Transverse colon (tissue), 4 donors: ENCODE results near the gene PARP12. TPM values are rescaled to one million over a fixed set of nuclear protein-coding genes. Genes with fewer than 3 reads are reported as not detected.
"Not testable (repeated sequence)": the region's sequence is repeated elsewhere in the genome, so short reads cannot be mapped to it uniquely, and the experiment has no call there.

Source experiments
- DNase-seq: peaks from one replicate; pipeline ENCODE4 v3.0.0-alpha.2; 2019
- H3K27ac ChIP-seq, 4 donors: fragments of 200-600 bp; sonication (generic); 2 replicates each; pipeline ENCODE4 v1.5.1; 2016 to 2018; ENCODE audit warnings: inconsistent platforms in 4 of 4
- H3K27me3 ChIP-seq: fragments of 200-600 bp; sonication (generic); 2 replicates; pipeline ENCODE4 v1.5.1; 2017; ENCODE audit warnings: inconsistent platforms
- H3K36me3 ChIP-seq, 4 donors: fragments of 200-600 bp; sonication (generic); 2 replicates each; pipeline ENCODE4 v1.5.1; 2017 to 2019; ENCODE audit warnings: inconsistent platforms in 4 of 4
- H3K4me1 ChIP-seq, 4 donors: fragments of 200-600 bp; sonication (generic); 2 replicates each; pipeline ENCODE4 v1.5.1; 2017 to 2020; ENCODE audit warnings: inconsistent platforms in 4 of 4
- H3K4me3 ChIP-seq, 4 donors: fragments of 200-600 bp; sonication (generic); 1 replicate in 1 of 4; 2 replicates in 3 of 4; pipeline versions ENCODE4 v1.5.1 to v1.6.1; 2017 to 2019; ENCODE audit warnings: inconsistent platforms in 4 of 4
- H3K9me3 ChIP-seq, 2 donors: fragments of 200-600 bp; sonication (generic); 2 replicates each; pipeline ENCODE4 v1.5.1; 2017 to 2019; ENCODE audit warnings: inconsistent platforms in 2 of 2
- EP300 ChIP-seq: sonication (generic); formaldehyde crosslinking; IDR thresholded peaks from one replicate; pipeline ENCODE4 v1.6.1; 2017; ENCODE audit warnings: antibody characterized with exemption, low read depth
- POLR2A ChIP-seq: fragments of 450-650 bp; IDR thresholded peaks from one replicate; pipeline ENCODE4 v1.6.1; 2016; ENCODE audit warnings: antibody characterized with exemption, mild to moderate bottlenecking, moderate library complexity
- POLR2AphosphoS5 ChIP-seq, 3 donors: sonication (generic); formaldehyde crosslinking; IDR thresholded peaks; one replicate each; pipeline ENCODE4 v1.6.1; 2016; ENCODE audit warnings: antibody characterized with exemption in 3 of 3
- WGBS, 2 donors: methylation state at CpG; one replicate each; pipeline ENCODE4 v1.1.5; 2018; ENCODE audit warnings: low coverage in 1 of 2; 5-methylcytosine and 5-hydroxymethylcytosine counted together
- in situ Hi-C, 4 donors: fragments of 200-750 bp; cut with MboI; loops; one replicate each; pipeline versions ENCODE4 v1.15.0 to v1.15.1; 2017; ENCODE audit warnings: low sequenced_read_pairs in 3 of 4, low pct_ligation_motif_present in 1 of 4, low pct_unique_long_range_greater_than_20kb in 1 of 4
- intact Hi-C: fragments of 100-400 bp; cut with DNase I; formaldehyde crosslinking; loops from one replicate; pipeline ENCODE4 v1.15.1; 2023; ENCODE audit warnings: low total_unique reads
- total RNA-seq, 4 donors: library from RNA; depleted of rRNA; stranded (reverse); fragments of >200 nt; gene quantifications; one replicate each; pipeline ENCODE4 v1.1.0, GENCODE V29; 2016
- TF ChIP-seq, protein P1 (sequence below), 5 experiments: fragments of 200-600 bp in 3 of 5; fragments of 450-650 bp in 2 of 5; sonication (generic) in 3 of 5; IDR thresholded peaks; 1 replicate in 2 of 5; 2 replicates in 3 of 5; pipeline ENCODE4 v1.5.1; 2016 to 2017; ENCODE audit warnings: antibody characterized with exemption in 5 of 5, inconsistent platforms in 3 of 5, mild to moderate bottlenecking in 2 of 5, moderate library complexity in 1 of 5

Gene PARP12, protein sequence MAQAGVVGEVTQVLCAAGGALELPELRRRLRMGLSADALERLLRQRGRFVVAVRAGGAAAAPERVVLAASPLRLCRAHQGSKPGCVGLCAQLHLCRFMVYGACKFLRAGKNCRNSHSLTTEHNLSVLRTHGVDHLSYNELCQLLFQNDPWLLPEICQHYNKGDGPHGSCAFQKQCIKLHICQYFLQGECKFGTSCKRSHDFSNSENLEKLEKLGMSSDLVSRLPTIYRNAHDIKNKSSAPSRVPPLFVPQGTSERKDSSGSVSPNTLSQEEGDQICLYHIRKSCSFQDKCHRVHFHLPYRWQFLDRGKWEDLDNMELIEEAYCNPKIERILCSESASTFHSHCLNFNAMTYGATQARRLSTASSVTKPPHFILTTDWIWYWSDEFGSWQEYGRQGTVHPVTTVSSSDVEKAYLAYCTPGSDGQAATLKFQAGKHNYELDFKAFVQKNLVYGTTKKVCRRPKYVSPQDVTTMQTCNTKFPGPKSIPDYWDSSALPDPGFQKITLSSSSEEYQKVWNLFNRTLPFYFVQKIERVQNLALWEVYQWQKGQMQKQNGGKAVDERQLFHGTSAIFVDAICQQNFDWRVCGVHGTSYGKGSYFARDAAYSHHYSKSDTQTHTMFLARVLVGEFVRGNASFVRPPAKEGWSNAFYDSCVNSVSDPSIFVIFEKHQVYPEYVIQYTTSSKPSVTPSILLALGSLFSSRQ
- 100 to 1,000 TPM in 1 of 4 donors, 10 to 100 TPM in 3; 20.9 to 105 (median 83.9) TPM for total RNA-seq

GRCh38 chr7:140062528-140063299 is at the start of gene PARP12:
Gene PARP12, minus strand, starts transcription at chr7:140062951. Its CDS starts 104 bp downstream, at chr7:140062847.
- peak; percentile 82 for TF ChIP-seq POLR2A
- TF ChIP-seq, protein P1, sequence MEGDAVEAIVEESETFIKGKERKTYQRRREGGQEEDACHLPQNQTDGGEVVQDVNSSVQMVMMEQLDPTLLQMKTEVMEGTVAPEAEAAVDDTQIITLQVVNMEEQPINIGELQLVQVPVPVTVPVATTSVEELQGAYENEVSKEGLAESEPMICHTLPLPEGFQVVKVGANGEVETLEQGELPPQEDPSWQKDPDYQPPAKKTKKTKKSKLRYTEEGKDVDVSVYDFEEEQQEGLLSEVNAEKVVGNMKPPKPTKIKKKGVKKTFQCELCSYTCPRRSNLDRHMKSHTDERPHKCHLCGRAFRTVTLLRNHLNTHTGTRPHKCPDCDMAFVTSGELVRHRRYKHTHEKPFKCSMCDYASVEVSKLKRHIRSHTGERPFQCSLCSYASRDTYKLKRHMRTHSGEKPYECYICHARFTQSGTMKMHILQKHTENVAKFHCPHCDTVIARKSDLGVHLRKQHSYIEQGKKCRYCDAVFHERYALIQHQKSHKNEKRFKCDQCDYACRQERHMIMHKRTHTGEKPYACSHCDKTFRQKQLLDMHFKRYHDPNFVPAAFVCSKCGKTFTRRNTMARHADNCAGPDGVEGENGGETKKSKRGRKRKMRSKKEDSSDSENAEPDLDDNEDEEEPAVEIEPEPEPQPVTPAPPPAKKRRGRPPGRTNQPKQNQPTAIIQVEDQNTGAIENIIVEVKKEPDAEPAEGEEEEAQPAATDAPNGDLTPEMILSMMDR (IDR thresholded peaks at IDR 0.05): no peak
- TF ChIP-seq POLR2AphosphoS5 (IDR thresholded peaks at IDR 0.05): peak; percentile 42 to 86 (median 79)
- Histone ChIP-seq H3K4me1 (peaks cover 26 to 45% (median 38%) of the 10 kb centered on the region in 4 donors), H3K9me3 (peaks cover 9 to 19% of the 10 kb centered on the region in 2 donors), H3K27ac (peak within 1 kb of the TSS; percentile 90 to 94 (median 90)), H3K36me3 (no peaks in the 10 kb centered on the region), H3K4me3 (peak within 1 kb of the TSS; percentile 61 to 86 (median 64)), H3K27me3 (no peaks in the 10 kb centered on the region)
- intact Hi-C loops: loop anchor here (5.0 kb wide), 1 partner anchor 265 kb away; no protein-coding TSS in a partner anchor
- in situ Hi-C loops: loop anchor here in 1 of 4 donors (25.0 kb wide), 1 partner anchor 275 kb away; no protein-coding TSS in a partner anchor
- 1% methylated on average over 49 of the region's 106 CpGs; no CpG with 5 or more reads in 1 of the 2 donors for WGBS, 2 donors
- peak; percentile 94 for DNase-seq

GRCh38 chr7:140108777-140109176 is 46.0 kb upstream of the PARP12 start:
- in situ Hi-C loops: not testable (repeated sequence)

GRCh38 chr7:140096459-140096858 is 33.7 kb upstream of the PARP12 start:
- no peak for DNase-seq
- no peaks in the 10 kb centered on the region for H3K9me3 ChIP-seq
- 82 to 89% methylated on average over 4 of the region's 4 CpGs for WGBS, 2 donors
- TF ChIP-seq EP300: no peak
- TF ChIP-seq, protein P1 (IDR thresholded peaks at IDR 0.05): no peak
- no peak for TF ChIP-seq POLR2AphosphoS5 (IDR thresholded peaks at IDR 0.05)
- TF ChIP-seq POLR2A: no peak
- intact Hi-C loops (no loop called here), in situ Hi-C loops (loop anchor here in 1 of 4 donors (25.0 kb wide), 1 partner anchor 241 kb away; no protein-coding TSS in a partner anchor)
- H3K27me3 ChIP-seq: no peaks in the 10 kb centered on the region
- peaks cover 0 to 6% (median 0%) of the 10 kb centered on the region in 4 donors for H3K4me1 ChIP-seq
- H3K27ac ChIP-seq: no peak overlapping the region
- no peak overlapping the region for H3K4me3 ChIP-seq
- peaks cover 0 to 85% (median 41%) of the 10 kb centered on the region in 4 donors for H3K36me3 ChIP-seq

More at GRCh38 chr7:140108777-140109176, 46.0 kb upstream of the PARP12 start:
- DNase-seq, H3K4me1 ChIP-seq, H3K9me3 ChIP-seq, H3K27me3 ChIP-seq, H3K4me3 ChIP-seq, H3K27ac ChIP-seq, intact Hi-C loops: not testable (repeated sequence)
- peaks cover 0 to 45% (median 19%) of the 10 kb centered on the region in 4 donors for H3K36me3 ChIP-seq
- WGBS, 2 donors: 88% methylated on average over 8 of the region's 8 CpGs; no CpG with 5 or more reads in 1 of the 2 donors

DNA sequence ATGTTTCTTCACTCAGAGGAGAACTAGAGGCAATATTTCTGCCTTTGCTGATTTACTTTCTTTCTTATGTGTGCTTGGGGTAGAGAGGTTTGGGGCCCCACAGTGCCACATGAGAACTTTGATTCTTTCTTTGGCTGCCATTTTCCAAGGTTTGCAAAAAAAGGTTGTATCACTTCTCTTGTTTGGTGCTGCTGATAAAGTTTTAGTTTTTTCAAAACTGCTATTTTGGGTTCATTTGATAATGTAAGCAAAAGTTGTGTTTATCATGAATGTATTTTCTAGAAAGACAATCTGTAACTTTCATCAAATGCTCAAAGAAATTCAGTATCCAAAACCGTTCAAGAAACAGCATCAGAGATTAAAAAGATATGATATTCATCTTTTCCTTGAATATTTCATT is 30.6 kb upstream of the PARP12 start:
- Histone ChIP-seq H3K4me1 (peaks cover 0 to 6% (median 0%) of the 10 kb centered on the region in 4 donors), H3K9me3 (no peaks in the 10 kb centered on the region), H3K4me3 (no peak overlapping the region), H3K36me3 (peaks cover 0 to 81% (median 40%) of the 10 kb centered on the region in 4 donors), H3K27ac (no peak overlapping the region), H3K27me3 (no peaks in the 10 kb centered on the region)
- WGBS, 2 donors: 85 to 88% methylated on average over 1 of the region's 1 CpG
- TF ChIP-seq POLR2A (no peak), EP300 (no peak), POLR2AphosphoS5 (IDR thresholded peaks at IDR 0.05) (no peak)
- TF ChIP-seq, protein P1 (IDR thresholded peaks at IDR 0.05): no peak
- DNase-seq: no peak
- intact Hi-C loops: no loop called here
- in situ Hi-C loops: loop anchor here in 1 of 4 donors (25.0 kb wide), 1 partner anchor 244 kb away; no protein-coding TSS in a partner anchor
